Nephron (organoid): ENCODE results near the gene RNF144A.
A peak's percentile ranks its signal among the peaks of the same experiment; 100 is the strongest.

Experiments used
- H3K27ac Mint-ChIP-seq, 3 experiments: 2 replicates each; pipeline ENCODE4 v1.8.0; 2020; ENCODE audit warnings: mixed read lengths in 3 of 3, mild to moderate bottlenecking in 2 of 3, moderate library complexity in 1 of 3
- H3K27me3 Mint-ChIP-seq: 2 replicates; pipeline ENCODE4 v1.8.0; 2021; ENCODE audit warnings: low read depth, mild to moderate bottlenecking, moderate library complexity, mixed read lengths
- H3K36me3 Mint-ChIP-seq: 2 replicates; pipeline ENCODE4 v1.8.0; 2020; ENCODE audit warnings: low read depth, mixed read lengths
- H3K4me1 Mint-ChIP-seq: 2 replicates; pipeline ENCODE4 v1.8.0; 2020; ENCODE audit warnings: mixed read lengths
- H3K4me3 Mint-ChIP-seq, 3 experiments: 2 replicates each; pipeline ENCODE4 v1.8.0; 2020; ENCODE audit warnings: mild to moderate bottlenecking in 3 of 3, mixed read lengths in 3 of 3, moderate library complexity in 2 of 3
- H3K9me3 Mint-ChIP-seq: 2 replicates; pipeline ENCODE4 v1.8.0; 2020; ENCODE audit warnings: mixed read lengths
- CTCF ChIP-seq, 3 experiments: fragments of 200-600 bp; sonication (generic); IDR thresholded peaks; one replicate each; pipeline ENCODE4 v1.5.0; 2021; ENCODE audit warnings: antibody characterized with exemption in 3 of 3; ENCODE audit not compliant: unreplicated experiment in 3 of 3

The RNF144A gene

DNA sequence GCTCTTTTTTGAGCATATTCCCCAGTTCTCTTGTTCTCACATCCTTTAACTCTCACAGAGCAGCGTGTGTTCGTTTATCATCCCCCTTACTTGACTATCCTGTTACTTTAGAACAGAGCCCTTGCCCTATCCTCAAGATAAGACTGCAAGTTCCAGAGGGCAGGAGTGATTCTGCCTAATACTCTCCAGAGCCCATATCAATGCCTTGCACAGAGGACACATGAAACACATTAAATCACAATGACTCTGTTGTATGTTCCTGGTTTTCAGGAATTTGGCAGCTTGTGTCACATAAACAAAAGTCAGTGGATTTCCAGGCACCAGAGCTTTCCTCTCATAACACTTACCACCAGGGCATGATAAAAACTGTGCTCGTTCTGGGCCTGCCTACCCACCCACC is 156.7 kb downstream of the RNF144A start:
- no peak for TF ChIP-seq CTCF (IDR thresholded peaks at IDR 0.05; ENCODE audit: unreplicated experiment in 3 of 3)
- Mint-ChIP-seq H3K4me3 (no peak overlapping the region), H3K4me1 (no peaks in the 10 kb centered on the region), H3K27me3 (no peaks in the 10 kb centered on the region), H3K36me3 (peaks cover 21% of the 10 kb centered on the region), H3K9me3 (no peaks in the 10 kb centered on the region), H3K27ac (no peak overlapping the region)

- no peaks in the 10 kb centered on the region for H3K4me1 Mint-ChIP-seq
- TF ChIP-seq CTCF (IDR thresholded peaks at IDR 0.05; ENCODE audit: unreplicated experiment in 3 of 3): no peak
These were observed 158.6 kb downstream of the RNF144A start for GRCh38 chr2:7075834-7076233.

GRCh38 chr2:7077660-7078267 is 160.6 kb downstream of the RNF144A start:
- TF ChIP-seq CTCF (IDR thresholded peaks at IDR 0.05; ENCODE audit: unreplicated experiment in 3 of 3): no peak
- H3K27me3 Mint-ChIP-seq: no peaks in the 10 kb centered on the region
- H3K4me1 Mint-ChIP-seq: no peaks in the 10 kb centered on the region
- no peak overlapping the region for H3K4me3 Mint-ChIP-seq
- peaks cover 15% of the 10 kb centered on the region for H3K36me3 Mint-ChIP-seq
- H3K27ac Mint-ChIP-seq: no peak overlapping the region
- H3K9me3 Mint-ChIP-seq: peaks cover 2% of the 10 kb centered on the region

More at GRCh38 chr2:7075834-7076233, 158.6 kb downstream of the RNF144A start:
- H3K27me3 Mint-ChIP-seq: no peaks in the 10 kb centered on the region
- H3K27ac Mint-ChIP-seq: no peak overlapping the region
- H3K4me3 Mint-ChIP-seq: no peak overlapping the region
- H3K36me3 Mint-ChIP-seq: peaks cover 17% of the 10 kb centered on the region
- H3K9me3 Mint-ChIP-seq: no peaks in the 10 kb centered on the region

GRCh38 chr2:7083580-7084509 is 166.6 kb downstream of the RNF144A start:
- H3K27me3 Mint-ChIP-seq: no peaks in the 10 kb centered on the region
- peaks cover 11% of the 10 kb centered on the region for H3K36me3 Mint-ChIP-seq
- peak in 2 of 3 experiments; percentile 33 to 45 for TF ChIP-seq CTCF (IDR thresholded peaks at IDR 0.05; ENCODE audit: unreplicated experiment in 3 of 3)
- no peaks in the 10 kb centered on the region for H3K4me1 Mint-ChIP-seq
- H3K9me3 Mint-ChIP-seq: peaks cover 18% of the 10 kb centered on the region
- no peak overlapping the region for H3K27ac Mint-ChIP-seq
- no peak overlapping the region for H3K4me3 Mint-ChIP-seq

- no peak for TF ChIP-seq CTCF (IDR thresholded peaks at IDR 0.05; ENCODE audit: unreplicated experiment in 3 of 3)
- no peak overlapping the region for H3K4me3 Mint-ChIP-seq
- no peaks in the 10 kb centered on the region for H3K27me3 Mint-ChIP-seq
- no peak overlapping the region for H3K27ac Mint-ChIP-seq
- no peaks in the 10 kb centered on the region for H3K4me1 Mint-ChIP-seq
- H3K36me3 Mint-ChIP-seq: peaks cover 11% of the 10 kb centered on the region
- H3K9me3 Mint-ChIP-seq: peaks cover 18% of the 10 kb centered on the region
These were observed 167.4 kb downstream of the RNF144A start for GRCh38 chr2:7084601-7085000.
